SK-N-DZ (cell line): ENCODE measurements around the gene UQCRFS1. TPM values are rescaled to one million over a fixed set of nuclear protein-coding genes. Genes with fewer than 3 reads are reported as not detected.
"Not testable (repeated sequence)": the region's sequence is repeated elsewhere in the genome, so short reads cannot be mapped to it uniquely, and the experiment has no call there.

Experiments
- DNase-seq: peaks from one replicate; pipeline ENCODE4 v3.0.0-alpha.2; 2015; ENCODE audit warnings: low spot score
- polyA plus RNA-seq, 2 experiments: library from polyadenylated mRNA; depleted of rRNA; stranded (reverse); fragments of >200 nt; gene quantifications; 2 replicates each; pipeline ENCODE4 v1.2.3, GENCODE V29; 2014

UQCRFS1 gene
- 34.6 and 38.6 TPM in 2 replicates for polyA plus RNA-seq (2014; cell fraction: cytosol; rRNA removed)
- 18.5 and 19.9 TPM in 2 replicates for polyA plus RNA-seq (2014; cell fraction: nucleus; rRNA removed)

GRCh38 chr19:29212648-29213573 is at the start of gene UQCRFS1:
Gene UQCRFS1, minus strand, starts transcription at chr19:29213151. Its CDS starts 33 bp downstream, at chr19:29213118.
- peak; percentile 88 for DNase-seq

GRCh38 chr19:29262085-29262484 is 49.1 kb upstream of the UQCRFS1 start:
- DNase-seq = no peak

GRCh38 chr19:29260477-29261317 is 47.7 kb upstream of the UQCRFS1 start:
- peak; percentile 61 for DNase-seq

- DNase-seq = peak; percentile 78
Measured at GRCh38 chr19:29259867-29260281, 46.9 kb upstream of the UQCRFS1 start.

GRCh38 chr19:29259153-29259552 is 46.2 kb upstream of the UQCRFS1 start:
- peak; percentile 20 for DNase-seq

GRCh38 chr19:29256516-29256915 is 43.6 kb upstream of the UQCRFS1 start:
- DNase-seq = no peak

GRCh38 chr19:29255912-29256311 is 43.0 kb upstream of the UQCRFS1 start:
- no peak for DNase-seq

GRCh38 chr19:29255006-29255405 is 42.1 kb upstream of the UQCRFS1 start:
- DNase-seq = no peak

- not testable (repeated sequence) for DNase-seq
Measured at GRCh38 chr19:29249798-29250197, 36.8 kb upstream of the UQCRFS1 start.

GRCh38 chr19:29248332-29248844 is 35.4 kb upstream of the UQCRFS1 start:
- no peak for DNase-seq

GRCh38 chr19:29247872-29248271 is 34.9 kb upstream of the UQCRFS1 start:
- no peak for DNase-seq

- no peak for DNase-seq
Measured at GRCh38 chr19:29247471-29247870, 34.5 kb upstream of the UQCRFS1 start.

- DNase-seq = no peak
Measured at GRCh38 chr19:29247051-29247450, 34.1 kb upstream of the UQCRFS1 start.

GRCh38 chr19:29245215-29245614 is 32.3 kb upstream of the UQCRFS1 start:
- DNase-seq = no peak

- no peak for DNase-seq
Measured at GRCh38 chr19:29241324-29241723, 28.4 kb upstream of the UQCRFS1 start.

GRCh38 chr19:29239213-29239776 is 26.3 kb upstream of the UQCRFS1 start:
- no peak for DNase-seq

GRCh38 chr19:29233591-29233990 is 20.6 kb upstream of the UQCRFS1 start:
- no peak for DNase-seq

GRCh38 chr19:29232315-29232852 is 19.4 kb upstream of the UQCRFS1 start:
- no peak for DNase-seq

- DNase-seq = not testable (repeated sequence)
Measured at GRCh38 chr19:29231306-29231705, 18.4 kb upstream of the UQCRFS1 start.

GRCh38 chr19:29217616-29218015 is 4.7 kb upstream of the UQCRFS1 start:
- DNase-seq = no peak

GRCh38 chr19:29216021-29216420 is 3.1 kb upstream of the UQCRFS1 start:
- no peak for DNase-seq
